ENCODE results near the gene OAS3. TPM values are rescaled to one million over a fixed set of nuclear protein-coding genes. Genes with fewer than 3 reads are reported as not detected.

Gene OAS3
- total and polyA plus RNA-seq, 10 donors: 5.0 to 54.5 (median 28.8) TPM

DNA sequence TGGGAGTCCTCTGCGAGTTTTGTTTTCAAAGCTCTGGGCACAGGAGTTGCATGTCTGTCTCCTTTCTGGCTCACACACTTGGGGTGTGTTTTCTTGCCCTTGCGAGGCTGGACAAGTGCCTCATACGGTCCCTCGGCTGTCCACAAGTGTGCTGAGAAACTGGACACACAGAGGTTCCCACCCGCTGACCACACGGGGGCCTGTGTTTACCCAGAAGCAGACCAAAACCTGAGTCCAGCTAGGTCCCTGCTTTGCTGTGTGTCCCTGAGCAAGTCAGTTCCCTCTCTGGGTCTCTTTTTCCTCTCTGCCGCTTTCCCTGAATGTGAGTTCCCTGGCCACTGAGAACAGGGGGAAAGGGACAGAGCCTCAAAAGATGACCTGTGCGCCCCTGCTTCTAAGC, 39.4 kb downstream of the OAS3 start:
- H3K4me3 ChIP-seq: peak overlapping the region; percentile 56 to 86 (median 72)
- peaks cover 13 to 59% (median 43%) of the 10 kb centered on the region in 6 donors for H3K4me1 ChIP-seq
- no peak for TF ChIP-seq POLR2A (IDR thresholded peaks at IDR 0.05)
- TF ChIP-seq, protein P1, sequence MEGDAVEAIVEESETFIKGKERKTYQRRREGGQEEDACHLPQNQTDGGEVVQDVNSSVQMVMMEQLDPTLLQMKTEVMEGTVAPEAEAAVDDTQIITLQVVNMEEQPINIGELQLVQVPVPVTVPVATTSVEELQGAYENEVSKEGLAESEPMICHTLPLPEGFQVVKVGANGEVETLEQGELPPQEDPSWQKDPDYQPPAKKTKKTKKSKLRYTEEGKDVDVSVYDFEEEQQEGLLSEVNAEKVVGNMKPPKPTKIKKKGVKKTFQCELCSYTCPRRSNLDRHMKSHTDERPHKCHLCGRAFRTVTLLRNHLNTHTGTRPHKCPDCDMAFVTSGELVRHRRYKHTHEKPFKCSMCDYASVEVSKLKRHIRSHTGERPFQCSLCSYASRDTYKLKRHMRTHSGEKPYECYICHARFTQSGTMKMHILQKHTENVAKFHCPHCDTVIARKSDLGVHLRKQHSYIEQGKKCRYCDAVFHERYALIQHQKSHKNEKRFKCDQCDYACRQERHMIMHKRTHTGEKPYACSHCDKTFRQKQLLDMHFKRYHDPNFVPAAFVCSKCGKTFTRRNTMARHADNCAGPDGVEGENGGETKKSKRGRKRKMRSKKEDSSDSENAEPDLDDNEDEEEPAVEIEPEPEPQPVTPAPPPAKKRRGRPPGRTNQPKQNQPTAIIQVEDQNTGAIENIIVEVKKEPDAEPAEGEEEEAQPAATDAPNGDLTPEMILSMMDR (IDR thresholded peaks at IDR 0.05 in 8 of 11, conservative IDR thresholded peaks at IDR 0.05 in 3 of 11): peak in 1 of 11 experiments; percentile 5
- TF ChIP-seq POLR2AphosphoS5 (IDR thresholded peaks at IDR 0.05): no peak
- no peaks in the 10 kb centered on the region for H3K27me3 ChIP-seq (replicated peaks in 1 of 7)
- H3K9me3 ChIP-seq: peaks cover 0 to 12% (median 5%) of the 10 kb centered on the region in 8 donors
- intact Hi-C loops (cut with DNase I; ENCODE audit: low total_unique reads): loop anchor here (5.0 kb wide), 1 partner anchor 70 kb away; the partner anchor contains the start of gene OAS1
- WGBS, 5 donors: 52 to 79% (median 68%) methylated on average over 8 of the region's 8 CpGs
- H3K36me3 ChIP-seq: no peaks in the 10 kb centered on the region
- peak overlapping the region; percentile 79 to 98 (median 94) for H3K27ac ChIP-seq
- DNase-seq: no peak

DNA sequence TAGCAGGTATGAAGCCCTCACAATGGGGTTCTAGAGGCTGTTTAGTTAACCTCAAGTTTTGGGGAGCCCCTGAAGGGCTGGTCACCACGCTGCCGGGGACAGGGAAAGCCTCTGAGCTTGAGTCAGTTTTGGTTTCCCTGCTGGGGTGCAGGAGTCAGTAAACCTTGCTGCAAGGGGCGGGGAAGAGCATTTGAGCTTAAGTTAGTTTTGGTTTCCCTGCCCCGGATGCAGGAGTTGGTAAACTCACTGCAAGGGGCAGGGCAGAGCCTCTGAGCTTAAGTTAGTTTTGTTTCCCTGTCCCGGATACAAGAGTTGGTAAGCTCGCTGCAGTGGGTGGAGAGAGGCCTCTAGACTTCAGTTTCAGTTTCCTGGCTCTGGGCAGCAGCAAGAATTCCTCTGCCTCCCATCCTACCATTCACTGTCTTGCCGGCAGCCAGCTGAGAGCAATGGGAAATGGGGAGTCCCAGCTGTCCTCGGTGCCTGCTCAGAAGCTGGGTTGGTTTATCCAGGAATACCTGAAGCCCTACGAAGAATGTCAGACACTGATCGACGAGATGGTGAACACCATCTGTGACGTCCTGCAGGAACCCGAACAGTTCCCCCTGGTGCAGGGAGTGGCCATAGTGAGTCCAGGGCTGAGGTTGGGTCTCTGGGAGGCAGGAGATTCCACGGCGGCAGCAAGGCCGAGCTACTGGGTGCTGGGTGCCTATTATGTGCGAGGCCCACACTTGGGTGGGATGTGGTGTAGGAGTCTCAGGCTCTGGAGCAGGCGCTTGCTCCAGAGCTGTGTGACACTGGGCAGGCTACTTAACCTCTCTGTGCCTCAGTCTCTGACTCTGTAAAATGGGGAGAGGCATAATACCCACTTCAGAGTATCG, 40.1 kb downstream of the OAS3 start, which contains the start of gene OAS2:
OAS2 (plus strand) TSS at position 357 of the 878 bp plus-strand sequence; CDS start at position 447, 90 bp downstream.
- H3K36me3 ChIP-seq: peaks cover 0 to 2% (median 0%) of the 10 kb centered on the region in 6 donors
- DNase-seq: peak; percentile 91
- peak within 1 kb of the TSS; percentile 79 to 98 (median 94) for H3K27ac ChIP-seq
- intact Hi-C loops (cut with DNase I; ENCODE audit: low total_unique reads): loop anchor here (5.0 kb wide), 1 partner anchor 71 kb away; the partner anchor contains the start of gene OAS1
- H3K9me3 ChIP-seq: peaks cover 0 to 12% (median 5%) of the 10 kb centered on the region in 8 donors
- TF ChIP-seq POLR2A (IDR thresholded peaks at IDR 0.05): peak; percentile 31 to 97 (median 86)
- TF ChIP-seq, protein P1 (IDR thresholded peaks at IDR 0.05 in 8 of 11, conservative IDR thresholded peaks at IDR 0.05 in 3 of 11): peak in 2 of 11 experiments; percentile 18 to 31
- peak; percentile 56 to 95 (median 89) for TF ChIP-seq POLR2AphosphoS5 (IDR thresholded peaks at IDR 0.05)
- WGBS, 5 donors: 1 to 7% (median 3%) methylated on average over 18 to 19 of the region's 19 CpGs
- H3K4me1 ChIP-seq: peaks cover 13 to 66% (median 45%) of the 10 kb centered on the region in 6 donors
- no peaks in the 10 kb centered on the region for H3K27me3 ChIP-seq (replicated peaks in 1 of 7)
- peak within 1 kb of the TSS; percentile 56 to 86 (median 72) for H3K4me3 ChIP-seq

DNA sequence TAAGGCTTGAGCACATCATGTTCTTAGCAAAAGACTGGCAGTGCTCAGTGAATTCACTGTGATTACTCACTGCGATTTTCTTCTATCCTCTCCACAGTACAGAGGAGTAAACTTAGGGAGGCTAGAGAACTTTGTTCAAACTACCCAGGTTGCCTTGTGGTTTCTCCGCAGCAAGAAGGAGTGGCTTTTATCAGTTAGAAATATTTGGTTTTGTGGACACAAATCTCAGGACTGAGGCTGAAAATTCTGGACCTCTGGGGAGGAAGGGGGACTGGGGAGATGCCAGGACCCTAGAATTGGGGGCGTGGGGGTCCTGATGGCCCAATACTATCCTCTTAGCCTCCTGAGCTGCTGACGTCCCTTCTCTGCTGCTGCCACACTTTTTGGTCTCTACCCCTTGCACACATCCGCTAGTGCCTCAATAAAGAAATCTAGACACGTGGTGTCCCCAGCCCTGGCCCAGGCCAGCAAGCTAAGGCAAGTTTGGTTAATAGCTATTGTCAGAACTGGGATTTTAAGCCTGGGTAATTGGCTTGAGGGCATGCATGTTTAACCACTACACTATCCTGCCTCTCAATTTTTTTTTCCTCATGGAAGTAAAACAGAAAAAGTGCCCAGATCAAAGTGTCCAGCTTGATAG, 40.9 kb downstream of the OAS3 start:
- Histone ChIP-seq H3K27ac (peak overlapping the region; percentile 79 to 98 (median 94)), H3K9me3 (peaks cover 0 to 13% (median 8%) of the 10 kb centered on the region in 8 donors), H3K27me3 (replicated peaks in 1 of 7) (no peaks in the 10 kb centered on the region), H3K36me3 (peaks cover 0 to 10% (median 0%) of the 10 kb centered on the region in 6 donors), H3K4me3 (peak overlapping the region; percentile 56 to 86 (median 72)), H3K4me1 (peaks cover 13 to 68% (median 45%) of the 10 kb centered on the region in 6 donors)
- 0 to 11% (median 4%) methylated on average over 5 to 6 of the region's 6 CpGs for WGBS, 5 donors
- intact Hi-C loops (cut with DNase I; ENCODE audit: low total_unique reads): loop anchor here (5.0 kb wide), 1 partner anchor 72 kb away; the partner anchor contains the start of gene OAS1
- DNase-seq: peak; percentile 84
- TF ChIP-seq, protein P1 (IDR thresholded peaks at IDR 0.05 in 8 of 11, conservative IDR thresholded peaks at IDR 0.05 in 3 of 11): no peak
- TF ChIP-seq POLR2A (IDR thresholded peaks at IDR 0.05) (peak in 1 of 3 donors; percentile 67), POLR2AphosphoS5 (IDR thresholded peaks at IDR 0.05) (peak in 2 of 3 donors; percentile 80 to 91)

Measured in spleen (tissue), 11 donors.